ENCODE data around the gene SART3.

- TF ChIP-seq, protein P1, sequence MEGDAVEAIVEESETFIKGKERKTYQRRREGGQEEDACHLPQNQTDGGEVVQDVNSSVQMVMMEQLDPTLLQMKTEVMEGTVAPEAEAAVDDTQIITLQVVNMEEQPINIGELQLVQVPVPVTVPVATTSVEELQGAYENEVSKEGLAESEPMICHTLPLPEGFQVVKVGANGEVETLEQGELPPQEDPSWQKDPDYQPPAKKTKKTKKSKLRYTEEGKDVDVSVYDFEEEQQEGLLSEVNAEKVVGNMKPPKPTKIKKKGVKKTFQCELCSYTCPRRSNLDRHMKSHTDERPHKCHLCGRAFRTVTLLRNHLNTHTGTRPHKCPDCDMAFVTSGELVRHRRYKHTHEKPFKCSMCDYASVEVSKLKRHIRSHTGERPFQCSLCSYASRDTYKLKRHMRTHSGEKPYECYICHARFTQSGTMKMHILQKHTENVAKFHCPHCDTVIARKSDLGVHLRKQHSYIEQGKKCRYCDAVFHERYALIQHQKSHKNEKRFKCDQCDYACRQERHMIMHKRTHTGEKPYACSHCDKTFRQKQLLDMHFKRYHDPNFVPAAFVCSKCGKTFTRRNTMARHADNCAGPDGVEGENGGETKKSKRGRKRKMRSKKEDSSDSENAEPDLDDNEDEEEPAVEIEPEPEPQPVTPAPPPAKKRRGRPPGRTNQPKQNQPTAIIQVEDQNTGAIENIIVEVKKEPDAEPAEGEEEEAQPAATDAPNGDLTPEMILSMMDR (IDR thresholded peaks at IDR 0.05), result no peak
- TF ChIP-seq POLR2A (IDR thresholded peaks at IDR 0.05; ENCODE audit: low read depth) (no peak), POLR2AphosphoS5 (IDR thresholded peaks at IDR 0.05) (no peak)
These were observed 50.1 kb downstream of the SART3 start for GRCh38 chr12:108510836-108511235.
